Kidney capillary endothelial cell (primary cell): ENCODE data around the gene SLC7A8.
"Not testable (repeated sequence)": the region's sequence is repeated elsewhere in the genome, so short reads cannot be mapped to it uniquely, and the experiment has no call there.

Experiments used
- DNase-seq: peaks from one replicate; pipeline ENCODE4 v3.0.0-alpha.2; 2018; ENCODE audit warnings: low spot score

Gene SLC7A8

DNA sequence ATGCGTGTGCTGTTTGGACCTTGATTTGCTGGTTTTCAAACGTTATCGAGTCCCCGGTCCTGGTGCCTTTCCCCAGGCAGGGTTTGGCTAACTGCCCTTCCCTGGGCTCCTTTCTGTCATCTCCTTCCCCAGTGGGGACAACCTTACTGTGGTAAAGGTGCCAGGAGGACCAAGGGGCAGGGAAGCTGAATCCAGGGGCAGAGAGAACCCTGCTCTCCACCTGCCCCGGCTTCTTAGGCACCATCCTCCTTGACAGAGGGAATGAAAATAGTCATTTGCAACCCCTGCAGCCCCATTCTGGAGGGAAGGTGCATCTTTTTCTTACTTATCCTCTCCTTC is 69.4 kb downstream of the SLC7A8 start:
- DNase-seq: no peak

DNA sequence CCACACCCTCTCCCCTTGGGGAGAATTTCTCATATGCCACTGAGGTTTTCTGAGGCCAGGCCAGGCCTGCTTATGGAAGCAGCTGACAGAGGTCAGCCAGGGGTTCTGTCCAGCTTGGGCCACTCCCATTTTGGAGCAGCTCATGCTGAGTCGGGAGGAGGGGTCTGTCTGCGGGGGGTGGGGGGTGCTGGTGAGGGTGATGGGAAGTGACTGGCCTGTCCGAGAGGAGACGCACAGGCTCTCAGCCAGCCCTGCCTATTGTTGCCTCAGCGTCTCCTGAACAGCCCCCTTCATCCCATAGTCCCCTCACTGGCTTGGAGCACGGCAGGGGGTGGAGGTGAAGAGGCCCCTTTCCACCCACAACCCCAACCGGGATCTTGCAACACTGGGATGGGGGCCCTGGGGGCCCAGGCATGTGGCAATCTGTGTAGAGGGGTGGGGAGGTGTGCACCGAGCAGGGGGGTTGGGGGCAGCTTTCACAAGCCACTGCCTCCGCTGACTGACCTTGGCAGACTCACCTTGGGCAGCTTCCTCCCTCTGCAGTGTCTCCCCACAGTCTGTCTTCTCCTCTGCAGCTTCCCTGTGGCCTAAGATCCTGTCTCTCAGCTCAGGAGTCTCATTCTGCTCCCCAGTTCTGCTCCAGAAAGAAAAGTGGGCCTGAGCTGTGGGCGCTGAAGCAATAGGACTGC is 69.9 kb downstream of the SLC7A8 start:
- no peak for DNase-seq

DNA sequence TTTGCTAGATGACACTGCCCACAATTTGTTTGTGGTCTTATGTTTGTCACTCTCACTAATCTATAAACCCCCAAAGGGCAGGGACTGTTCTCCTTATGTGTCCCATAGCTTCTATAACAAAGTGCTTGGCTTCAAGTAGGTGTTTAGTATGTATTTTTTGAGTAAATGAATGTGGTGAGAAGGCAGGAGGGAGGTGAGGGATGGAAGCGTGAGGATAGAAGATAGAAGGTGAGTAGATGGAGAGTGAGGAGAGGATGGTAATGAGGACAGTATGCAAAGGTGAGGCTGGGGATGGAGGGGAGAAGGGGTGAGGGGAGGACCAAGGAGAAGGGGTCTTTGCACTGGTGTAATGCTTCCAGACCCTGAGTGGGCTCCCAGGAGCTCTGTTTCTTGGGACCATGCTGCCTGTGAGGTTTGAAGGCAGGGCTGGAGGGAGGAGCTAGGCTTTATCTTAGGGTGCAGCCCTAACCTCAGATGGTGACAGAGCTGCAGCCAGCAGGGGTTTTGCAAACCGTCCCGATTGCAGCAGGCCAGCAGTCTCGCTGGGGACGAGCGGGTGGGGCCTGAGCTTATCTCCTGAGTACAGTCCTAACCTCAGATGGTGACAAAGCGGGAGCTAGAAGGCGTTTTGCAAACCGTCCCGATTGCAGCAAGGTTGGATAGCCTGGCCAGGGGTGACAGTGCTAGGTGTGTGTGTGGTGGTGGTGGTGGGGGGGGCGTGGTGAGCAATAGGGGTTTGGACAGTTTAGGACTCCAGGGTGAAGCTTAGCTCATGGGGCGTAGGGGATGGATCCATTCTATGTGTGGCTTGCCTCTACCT is 70.9 kb downstream of the SLC7A8 start:
- no peak for DNase-seq

DNA sequence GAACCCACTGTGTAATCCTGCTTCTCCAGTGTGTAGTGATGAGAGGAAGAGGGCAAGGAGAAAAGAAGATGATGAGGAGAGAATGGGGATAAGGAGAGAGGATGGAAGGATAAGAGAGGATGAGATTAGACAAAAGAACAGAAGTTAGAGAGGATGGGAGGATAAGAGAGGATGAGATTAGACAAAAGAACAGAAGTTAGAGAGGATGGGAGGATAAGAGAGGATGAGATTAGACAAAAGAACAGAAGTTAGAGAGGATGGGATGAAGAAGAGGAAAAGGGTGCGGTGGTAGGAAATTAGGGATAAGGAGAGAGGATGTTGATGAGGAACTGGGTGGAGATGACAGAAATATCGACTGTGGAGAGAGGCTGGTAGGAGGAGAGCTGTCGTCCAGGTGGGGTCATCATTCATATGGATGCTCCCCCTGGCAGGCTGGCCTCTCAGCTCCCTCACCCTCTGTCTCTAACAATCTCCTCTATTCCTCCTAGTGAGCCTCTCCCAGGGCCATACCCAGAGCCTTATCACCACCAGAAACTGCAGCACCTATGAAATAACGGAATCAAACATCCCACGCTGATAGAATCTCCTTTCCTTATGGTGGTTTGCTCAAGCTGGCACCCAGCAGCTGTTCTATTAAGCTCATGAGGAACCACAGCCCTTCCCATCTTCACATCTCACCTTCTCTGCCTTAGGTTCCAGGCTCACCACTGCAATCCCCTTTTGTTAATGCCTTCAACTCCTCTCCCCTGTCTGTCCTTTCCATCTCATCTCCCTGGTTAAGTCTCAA is 72.7 kb downstream of the SLC7A8 start:
- no peak for DNase-seq

DNA sequence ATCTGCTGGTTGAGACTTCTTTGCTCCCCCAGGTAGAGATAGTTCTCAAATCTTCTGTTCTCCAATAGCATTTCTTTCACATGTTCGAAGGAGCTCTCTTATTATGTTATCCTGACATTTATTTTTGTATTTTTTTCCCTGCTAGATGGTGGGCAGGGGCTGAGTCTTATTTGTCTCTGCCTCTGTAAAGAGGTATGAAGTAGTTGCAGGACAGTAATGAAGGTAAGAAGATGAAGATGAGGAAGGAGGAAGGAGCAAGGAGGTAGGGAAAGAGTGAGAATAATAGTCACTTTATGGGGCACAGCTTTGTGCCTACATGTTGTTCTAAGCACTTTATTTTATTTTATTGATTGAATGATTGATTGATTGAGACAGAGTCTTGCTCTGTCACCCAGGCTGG is 73.7 kb downstream of the SLC7A8 start:
- no peak for DNase-seq

DNA sequence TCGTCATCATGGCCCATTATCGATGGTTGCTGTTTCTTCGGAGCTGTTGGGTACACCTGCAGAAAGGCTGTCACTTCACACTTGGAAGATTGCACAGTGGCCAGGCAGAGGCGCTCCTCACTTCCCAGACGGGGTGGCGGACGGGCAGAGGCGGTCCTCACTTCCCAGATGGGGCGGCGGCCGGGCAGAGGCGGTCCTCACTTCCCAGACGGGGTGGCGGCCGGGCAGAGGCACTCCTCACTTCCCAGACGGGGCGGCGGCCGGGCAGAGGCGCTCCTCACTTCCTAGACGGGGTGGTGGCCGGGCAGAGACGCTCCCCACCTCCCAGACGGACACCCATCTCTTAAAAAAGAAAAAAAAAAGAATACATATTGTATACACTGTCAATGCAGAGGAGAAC is 75.3 kb downstream of the SLC7A8 start:
- DNase-seq: not testable (repeated sequence)

DNA sequence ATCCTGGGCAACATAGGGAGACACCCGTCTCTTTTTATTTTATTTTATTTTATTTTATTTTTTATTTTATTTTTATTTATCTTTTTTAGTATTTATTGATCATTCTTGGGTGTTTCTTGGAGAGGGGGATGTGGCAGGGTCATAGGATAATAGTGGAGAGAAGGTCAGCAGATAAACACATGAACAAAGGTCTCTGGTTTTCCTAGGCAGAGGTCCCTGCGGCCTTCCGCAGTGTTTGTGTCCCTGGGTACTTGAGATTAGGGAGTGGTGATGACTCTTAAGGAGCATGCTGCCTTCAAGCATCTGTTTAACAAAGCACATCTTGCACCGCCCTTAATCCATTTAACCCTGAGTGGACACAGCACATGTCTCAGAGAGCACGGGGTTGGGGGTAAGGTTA is 75.8 kb downstream of the SLC7A8 start:
- DNase-seq: not testable (repeated sequence)

DNA sequence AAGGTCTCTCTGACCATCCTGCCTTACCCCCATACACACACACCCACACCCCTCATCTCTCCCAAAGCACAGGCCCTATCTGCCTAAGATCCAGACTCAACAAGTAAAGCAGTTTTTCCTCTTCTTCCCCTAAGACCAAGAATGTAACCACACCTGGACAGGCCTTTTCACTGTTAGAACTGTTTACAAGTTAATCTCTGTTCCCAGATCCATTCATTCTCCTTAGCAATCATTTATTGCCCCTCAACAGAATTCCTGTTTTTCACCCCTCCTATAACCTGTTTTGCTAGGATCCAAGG is 76.8 kb downstream of the SLC7A8 start:
- DNase-seq: no peak

DNA sequence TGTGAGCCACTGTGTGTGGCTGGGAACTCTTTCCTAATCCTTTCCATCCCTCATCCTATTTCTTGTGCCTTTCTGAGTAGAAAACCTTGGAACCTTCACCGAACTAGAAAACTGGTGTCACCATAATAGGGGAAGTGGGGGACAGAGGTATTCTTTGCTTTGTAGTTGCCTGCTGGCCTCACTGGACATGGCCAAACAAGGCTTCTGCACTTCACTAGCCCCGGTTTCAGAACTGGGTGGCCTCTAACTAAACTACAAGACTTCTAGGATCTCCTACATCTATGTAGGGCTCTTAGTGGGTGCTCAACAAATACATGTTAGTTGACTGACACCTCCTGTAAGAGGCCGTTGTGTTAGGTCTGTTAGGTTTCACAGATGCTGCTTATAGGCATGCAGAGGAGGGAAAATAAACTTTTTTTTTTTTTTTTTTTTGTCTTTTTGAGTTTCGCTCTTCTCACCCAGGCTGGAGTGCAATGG is 78.1 kb downstream of the SLC7A8 start:
- no peak for DNase-seq

DNA sequence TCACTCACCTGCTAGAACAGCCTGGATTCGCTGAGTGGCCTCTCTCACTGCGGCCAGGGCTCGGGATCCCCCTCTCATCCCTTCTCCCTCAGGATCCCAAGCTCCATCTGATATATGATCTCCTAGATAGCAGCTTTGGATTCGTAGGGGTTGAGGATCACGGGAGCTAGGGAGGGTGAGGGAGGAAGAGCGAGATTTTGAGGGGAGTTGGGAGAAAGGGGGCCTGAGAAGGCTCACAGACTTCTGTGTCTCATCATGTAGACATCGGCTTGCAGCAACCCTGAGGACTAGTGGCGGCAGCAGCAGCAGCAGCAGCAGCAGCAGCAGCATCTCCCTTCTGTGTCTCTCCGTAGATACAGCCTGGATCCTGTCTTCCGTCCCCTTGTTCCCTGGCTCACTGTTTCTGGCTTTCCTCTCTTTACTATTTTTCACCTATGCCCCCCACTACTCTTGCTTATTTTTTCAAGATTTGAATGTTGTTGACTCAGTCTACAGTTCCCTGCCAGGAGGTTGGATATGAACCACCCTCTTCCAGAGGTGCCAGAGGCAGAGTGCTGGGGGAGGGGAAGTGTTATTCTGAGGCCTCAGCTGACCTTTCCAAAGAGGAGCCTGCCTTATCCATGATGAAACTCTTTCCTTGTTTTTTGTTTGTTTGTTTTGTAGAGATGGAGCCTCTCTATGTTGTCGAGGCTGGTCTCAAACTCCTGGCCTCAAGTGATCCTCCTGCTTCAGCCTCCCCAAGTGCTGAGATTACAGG is 78.7 kb downstream of the SLC7A8 start, which contains the start of gene CIROP:
Gene CIROP, minus strand, starts transcription at position 399 of the 757 bp plus-strand sequence. Its CDS starts 69 bp downstream, at position 330.
- no peak for DNase-seq

DNA sequence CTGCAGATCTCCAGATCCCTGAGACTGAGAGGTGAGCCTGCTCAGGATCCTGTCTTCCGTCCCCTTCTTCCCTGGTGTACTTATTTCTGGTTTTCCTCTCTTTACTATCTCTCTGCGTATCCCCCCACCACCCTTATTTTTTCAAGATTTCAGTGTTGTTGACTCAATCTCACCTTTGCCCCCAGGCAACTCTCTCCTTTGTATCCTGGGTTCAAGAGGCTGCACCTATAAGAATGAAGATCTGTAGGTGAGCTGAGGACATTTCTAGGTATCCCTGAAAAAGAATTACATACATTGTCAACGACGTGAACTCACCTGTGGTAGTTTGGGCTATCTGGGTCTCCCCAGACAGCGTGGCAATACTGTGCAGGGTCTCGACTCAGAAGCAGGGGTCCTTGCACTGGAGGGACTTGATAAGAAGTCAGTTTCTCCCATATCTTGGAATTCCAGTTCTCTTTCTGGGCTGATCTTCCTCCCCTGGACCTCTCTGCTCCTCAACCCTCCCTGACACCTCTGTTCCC is 79.3 kb downstream of the SLC7A8 start:
- no peak for DNase-seq

DNA sequence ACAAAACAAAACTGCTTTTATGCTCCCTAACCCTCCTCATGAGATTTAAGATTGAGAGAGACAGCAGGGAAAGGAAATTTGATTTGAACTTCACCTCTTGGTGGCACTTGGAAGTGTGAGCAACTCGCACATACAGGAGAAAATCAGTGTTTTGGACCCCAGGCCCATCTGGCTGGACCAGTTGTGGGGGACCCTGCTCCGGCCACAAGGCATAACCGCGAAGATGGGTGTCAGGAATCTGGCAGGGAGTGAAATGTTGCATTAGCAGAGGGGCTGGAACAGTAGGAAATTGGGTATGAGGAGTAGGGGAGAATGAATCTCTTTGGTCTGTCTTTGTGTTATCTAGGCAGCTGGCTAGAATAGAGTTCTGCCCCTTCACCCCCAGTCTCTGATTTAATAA is 79.9 kb downstream of the SLC7A8 start:
- no peak for DNase-seq

DNA sequence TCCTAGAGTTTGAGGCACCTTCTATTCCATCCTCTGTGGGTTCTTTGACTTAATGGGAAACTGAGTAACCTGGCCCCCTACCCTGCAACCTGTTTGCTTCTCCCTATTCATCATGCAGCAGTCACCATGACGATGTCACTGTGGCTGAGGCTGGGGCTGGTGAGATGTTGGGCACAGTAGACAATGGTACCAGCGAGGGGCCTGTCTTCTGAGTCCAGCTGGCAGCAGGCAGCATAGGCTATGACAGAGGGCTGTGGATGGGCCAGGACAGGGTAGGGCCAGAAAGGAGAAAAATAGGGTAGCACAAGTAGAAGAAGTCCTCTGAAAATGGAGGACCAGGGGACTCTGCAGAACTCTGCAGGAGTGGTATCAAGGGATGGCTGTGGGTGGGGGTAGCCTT is 80.7 kb downstream of the SLC7A8 start:
- no peak for DNase-seq

DNA sequence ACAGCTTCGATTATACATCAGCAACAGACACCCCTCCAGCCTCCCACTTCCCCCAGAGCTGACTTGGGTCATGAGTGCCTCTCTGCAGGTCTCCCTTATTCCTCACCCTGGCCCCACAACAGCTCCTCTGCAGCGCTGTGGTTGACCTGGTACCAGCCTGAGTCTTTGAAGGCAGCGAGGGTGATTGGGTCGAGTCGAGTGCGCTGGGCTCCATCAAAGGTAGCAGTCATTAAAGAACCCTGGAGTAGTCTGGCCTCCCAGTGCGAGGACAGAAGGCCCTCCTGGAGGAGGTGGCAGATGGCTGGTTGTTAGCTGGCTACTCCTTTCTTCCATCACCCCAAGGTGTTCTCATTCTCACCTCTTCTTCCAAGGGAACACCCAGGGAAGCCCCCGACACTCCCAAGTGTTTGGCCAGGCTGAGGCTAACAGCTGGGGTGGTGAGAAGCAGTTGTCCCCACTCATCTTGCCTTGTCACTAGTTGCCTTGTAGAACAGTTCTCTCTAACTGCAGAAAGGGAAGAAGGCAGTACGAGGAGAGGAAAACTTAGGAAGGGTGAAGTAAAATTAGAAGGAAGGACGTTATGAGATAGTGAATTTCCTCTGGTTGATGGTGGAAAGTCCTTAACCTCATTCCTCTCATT is 81.4 kb downstream of the SLC7A8 start:
- no peak for DNase-seq

DNA sequence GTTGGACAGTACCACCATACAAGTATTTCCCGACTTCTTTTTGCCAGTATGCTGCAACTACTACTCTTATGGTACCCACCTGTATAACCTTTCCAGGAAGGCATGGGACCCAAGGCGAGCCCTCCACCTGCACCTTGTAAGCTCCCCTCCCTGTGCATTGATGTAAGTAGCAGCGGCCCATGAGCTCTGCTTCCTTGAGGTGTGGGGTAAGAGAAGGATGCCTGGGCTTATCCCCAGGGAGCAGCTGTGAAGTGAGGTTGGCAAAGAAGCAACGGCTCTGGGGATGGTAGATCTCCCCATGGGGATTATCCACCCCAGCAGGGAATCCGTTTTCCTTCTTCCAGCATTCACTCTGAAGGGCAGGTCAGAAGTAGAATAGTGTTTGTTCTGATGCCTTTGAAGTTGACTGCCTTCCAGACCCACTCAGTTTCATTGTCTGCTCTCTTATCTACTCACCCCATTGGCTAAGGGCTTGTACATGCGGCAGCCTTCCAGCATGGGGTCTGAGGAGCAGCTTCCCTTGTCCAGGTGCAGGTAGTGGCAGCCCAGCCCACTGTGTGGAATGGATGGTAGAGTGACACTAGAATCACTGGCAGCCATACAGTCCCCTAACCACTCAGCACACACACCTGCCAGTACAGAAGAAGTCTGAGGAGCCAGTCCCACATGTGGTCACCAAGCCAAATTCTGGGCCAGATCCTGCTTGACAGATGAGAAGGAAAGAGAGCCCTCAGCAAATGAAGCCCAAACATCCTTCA is 82.1 kb downstream of the SLC7A8 start:
- DNase-seq: no peak

DNA sequence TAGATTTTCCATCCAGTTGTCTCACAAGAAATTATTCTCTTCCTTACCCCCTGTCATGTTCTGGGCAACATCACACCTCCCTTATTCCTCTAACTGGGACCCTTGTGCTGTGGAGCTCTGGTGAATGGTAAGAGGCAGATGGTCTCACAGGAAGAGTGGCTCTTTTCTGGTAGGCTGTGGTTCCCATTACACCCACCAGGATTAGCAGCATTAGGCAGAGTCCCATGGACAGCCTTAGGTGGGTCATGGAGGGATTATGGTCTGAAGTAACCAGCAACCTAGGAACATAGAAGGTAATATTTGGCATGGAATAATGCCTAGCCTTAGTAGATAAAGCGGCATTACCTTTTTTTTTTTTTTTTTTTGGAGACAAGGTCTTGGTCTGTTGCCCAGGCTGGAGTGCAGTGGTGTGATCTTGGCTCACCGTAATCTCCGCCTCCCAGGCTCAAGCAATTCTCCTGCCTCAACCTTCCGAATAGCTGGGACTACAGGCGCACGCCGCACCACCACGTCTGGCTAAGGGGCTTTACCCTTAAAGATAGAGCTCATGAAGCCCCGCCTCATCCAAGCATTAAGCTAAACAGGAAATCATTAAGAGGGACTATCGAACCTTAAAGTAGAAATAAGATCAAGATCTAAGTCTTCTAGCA is 84.1 kb downstream of the SLC7A8 start:
- DNase-seq: no peak

DNA sequence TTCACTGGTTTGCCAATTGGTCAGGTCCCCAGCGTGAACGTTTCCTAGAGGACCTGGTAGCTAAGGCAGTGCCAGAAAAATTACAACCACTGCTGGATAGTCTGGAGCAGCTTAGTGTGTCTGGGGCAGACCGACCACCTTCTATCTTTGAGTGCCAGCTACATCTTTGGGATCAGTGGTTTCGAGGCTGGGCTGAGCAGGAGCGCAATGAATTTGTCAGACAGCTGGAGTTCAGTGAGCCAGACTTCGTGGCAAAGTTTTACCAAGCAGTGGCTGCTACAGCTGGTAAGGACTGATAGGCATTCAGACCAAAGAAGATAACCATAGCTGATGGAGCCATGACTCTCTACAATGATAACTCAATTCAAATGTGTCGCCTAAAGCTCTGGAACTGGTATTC is 85.7 kb downstream of the SLC7A8 start:
- DNase-seq: no peak

DNA sequence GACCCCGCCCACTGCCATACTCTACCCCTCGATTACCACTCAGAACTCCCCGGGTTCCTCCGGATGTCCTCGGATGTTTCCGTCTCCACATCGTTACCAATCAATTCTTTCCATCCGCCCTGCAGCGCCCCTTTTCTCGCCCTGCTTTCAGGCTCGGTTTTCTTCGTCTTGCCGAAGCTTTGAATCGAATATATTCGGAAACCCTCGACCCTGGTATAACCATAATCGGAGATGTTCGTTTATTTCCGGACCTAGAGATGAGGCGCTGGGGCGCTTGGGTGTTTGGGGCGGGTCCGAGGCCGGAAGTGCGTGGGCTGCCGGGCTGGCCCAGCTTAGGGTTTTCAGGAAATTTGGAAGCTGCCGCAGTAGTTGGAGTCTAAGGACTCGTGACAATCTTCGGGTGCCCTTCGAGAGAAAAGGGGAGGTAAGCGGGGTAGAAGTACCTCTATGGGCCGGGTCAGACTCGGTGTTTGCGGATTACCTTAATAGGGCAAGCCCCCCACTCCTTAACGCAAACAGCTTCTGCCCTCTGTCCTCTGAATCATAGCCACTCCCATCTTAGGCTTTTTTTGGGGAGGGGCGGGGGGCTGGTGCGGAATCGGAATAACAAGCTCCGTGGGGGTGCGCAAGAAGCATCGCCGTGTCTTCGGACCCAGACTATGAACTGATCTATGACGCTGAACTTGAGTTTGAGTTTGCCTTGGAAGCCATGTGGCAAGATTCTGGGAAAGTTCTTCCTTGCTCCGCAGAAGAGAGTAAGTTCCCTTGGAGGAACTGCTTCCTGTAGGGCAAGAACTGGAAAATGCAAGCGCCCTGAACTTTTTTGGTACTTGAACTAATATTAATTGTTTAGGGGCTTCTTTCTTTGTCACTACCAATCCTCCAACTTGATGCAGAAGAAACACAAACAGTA is 88.0 kb downstream of the SLC7A8 start, which contains the start of gene C14orf119:
Gene C14orf119, plus strand, starts transcription at position 310 of the 913 bp plus-strand sequence. CDS start 2,154 bp downstream, outside the sequence.
- DNase-seq: peak; percentile 100

DNA sequence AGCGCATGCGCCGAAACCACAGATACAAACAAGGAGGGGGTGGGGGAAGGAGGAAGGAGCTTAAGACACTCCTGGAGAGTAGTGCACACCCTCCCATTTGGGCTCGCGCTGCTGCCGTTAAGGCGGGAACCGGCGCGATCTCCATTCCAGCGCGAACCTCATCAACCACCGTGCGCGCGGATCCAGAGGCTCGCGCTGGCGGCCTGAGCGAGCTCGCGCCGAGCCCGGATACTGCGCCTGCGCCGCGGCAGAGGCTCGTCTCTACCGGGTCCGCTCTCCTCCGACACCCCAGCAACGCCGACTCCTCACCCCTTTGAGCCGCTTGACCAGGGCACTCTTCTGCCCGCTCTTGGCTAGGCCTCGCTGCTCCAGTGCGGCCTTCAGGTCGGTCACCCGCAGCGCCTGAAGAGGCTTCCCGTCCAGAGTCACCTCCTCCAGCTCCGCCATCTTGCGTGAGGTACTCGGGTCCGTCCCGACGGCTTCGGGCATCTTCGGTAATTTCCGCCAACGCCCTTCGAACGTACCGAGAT is 88.7 kb downstream of the SLC7A8 start, which contains the start of gene ACIN1:
Gene ACIN1, minus strand, starts transcription at position 471 of the 530 bp plus-strand sequence. Its CDS starts 24 bp downstream, at position 447.
- DNase-seq: peak; percentile 88
